ENCODE data around the gene SH3BGRL.
"Not testable (repeated sequence)": the region's sequence is repeated elsewhere in the genome, so short reads cannot be mapped to it uniquely, and the experiment has no call there.

SH3BGRL gene

DNA sequence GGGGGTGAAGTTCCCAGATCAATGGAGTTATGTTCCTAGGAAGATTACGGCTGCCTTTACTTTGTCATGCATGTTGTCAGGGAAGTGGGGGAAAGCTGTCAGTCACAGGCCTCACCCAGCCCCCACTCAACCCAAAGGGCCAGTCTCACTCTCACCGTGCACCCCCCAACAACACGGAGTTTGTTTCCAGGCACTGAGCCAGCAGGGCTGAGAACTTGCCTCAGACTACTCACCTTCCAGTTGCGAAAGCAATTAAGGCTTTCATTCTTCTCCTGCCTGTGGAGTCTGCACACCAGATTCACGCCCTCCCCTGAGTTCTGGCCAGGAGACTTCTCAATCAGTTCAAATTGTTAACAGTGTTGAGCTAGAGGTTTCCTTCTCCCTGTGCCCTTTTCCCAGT is 114.3 kb downstream of the SH3BGRL start:
- no peak for TF ChIP-seq ZFX (IDR thresholded peaks at IDR 0.05)
- TF ChIP-seq, protein P1, sequence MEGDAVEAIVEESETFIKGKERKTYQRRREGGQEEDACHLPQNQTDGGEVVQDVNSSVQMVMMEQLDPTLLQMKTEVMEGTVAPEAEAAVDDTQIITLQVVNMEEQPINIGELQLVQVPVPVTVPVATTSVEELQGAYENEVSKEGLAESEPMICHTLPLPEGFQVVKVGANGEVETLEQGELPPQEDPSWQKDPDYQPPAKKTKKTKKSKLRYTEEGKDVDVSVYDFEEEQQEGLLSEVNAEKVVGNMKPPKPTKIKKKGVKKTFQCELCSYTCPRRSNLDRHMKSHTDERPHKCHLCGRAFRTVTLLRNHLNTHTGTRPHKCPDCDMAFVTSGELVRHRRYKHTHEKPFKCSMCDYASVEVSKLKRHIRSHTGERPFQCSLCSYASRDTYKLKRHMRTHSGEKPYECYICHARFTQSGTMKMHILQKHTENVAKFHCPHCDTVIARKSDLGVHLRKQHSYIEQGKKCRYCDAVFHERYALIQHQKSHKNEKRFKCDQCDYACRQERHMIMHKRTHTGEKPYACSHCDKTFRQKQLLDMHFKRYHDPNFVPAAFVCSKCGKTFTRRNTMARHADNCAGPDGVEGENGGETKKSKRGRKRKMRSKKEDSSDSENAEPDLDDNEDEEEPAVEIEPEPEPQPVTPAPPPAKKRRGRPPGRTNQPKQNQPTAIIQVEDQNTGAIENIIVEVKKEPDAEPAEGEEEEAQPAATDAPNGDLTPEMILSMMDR (conservative IDR thresholded peaks at IDR 0.05) = no peak

DNA sequence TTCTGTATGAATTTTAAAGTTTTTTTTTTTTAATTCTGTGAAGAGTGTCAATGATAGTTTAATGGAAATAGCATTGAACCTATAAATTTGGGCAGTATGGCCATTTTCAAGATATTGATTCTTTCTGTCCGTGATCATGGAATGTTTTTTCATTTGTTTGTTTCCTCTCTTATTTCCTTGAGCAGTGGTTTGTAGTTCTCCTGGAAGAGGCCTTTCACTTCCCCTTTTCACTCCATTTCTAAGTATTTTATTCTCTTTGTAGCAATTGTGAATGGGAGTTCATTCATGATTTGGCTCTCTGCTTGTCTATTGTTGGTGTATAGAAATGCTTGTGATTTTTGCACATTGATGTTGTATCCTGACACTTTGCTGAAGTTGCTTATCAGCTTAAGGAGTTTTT is 129.8 kb downstream of the SH3BGRL start:
- H3K27ac ChIP-seq = not testable (repeated sequence)

More for the DNA sequence above, 114.3 kb downstream of the SH3BGRL start:
- H3K27ac ChIP-seq = no peak overlapping the region

DNA sequence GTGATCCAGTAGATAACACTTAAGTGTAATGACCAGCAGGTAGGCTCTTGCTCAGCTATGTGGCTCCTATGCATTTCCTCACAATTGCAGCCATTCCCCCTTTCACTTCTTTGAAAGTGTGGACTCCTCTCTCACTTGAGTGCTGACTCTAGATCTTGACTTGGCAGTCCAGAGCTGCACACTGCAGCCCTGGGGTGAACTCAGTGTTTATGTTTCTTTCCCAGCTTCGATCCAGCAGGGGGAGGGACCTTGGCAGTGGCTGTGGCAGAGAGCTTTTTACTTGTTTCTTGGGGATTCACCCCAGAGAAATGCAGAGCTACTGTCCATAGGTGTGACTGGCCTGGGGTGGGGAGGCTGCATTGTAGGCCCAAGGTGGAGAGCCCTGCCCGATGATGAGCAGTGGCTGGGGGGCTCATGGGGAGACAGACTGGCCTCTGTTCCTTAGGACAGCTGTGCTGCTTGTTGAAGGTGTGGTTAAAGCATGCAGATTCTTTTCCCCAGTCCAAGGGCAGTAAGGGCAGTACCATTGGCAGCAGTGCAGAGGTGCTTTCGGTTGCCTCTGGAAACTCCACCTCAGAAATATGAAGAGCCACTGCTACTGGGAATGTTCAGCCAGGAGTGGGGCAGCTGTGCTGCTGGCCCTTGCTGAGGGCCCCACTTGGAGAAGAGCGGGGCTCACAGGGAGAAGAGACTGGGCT is 134.7 kb downstream of the SH3BGRL start:
- TF ChIP-seq, protein P1 (conservative IDR thresholded peaks at IDR 0.05) = no peak
- H3K27ac ChIP-seq = no peak overlapping the region

DNA sequence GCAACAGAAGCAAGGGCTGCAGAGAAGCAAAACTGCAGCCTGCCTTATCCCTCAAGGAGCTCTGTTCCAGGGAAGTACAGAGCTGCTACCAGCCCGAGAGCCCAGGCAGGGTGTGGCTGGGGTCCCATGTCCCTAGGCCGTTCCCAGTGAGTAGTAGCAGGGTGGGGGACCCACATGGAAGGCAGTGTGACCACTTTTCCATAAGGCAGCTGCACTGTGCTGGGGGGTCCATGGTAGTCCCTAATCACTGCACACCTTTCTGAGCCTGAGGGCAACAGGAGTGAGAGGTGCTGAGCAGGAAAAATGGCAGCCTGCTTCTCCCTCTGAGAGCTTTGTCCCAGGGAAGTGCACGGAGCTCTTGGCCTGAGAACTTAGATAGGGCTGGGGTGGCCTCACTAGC is 135.9 kb downstream of the SH3BGRL start:
- H3K27ac ChIP-seq = no peak overlapping the region
- no peak for TF ChIP-seq ZFX (IDR thresholded peaks at IDR 0.05)
- TF ChIP-seq, protein P1 (conservative IDR thresholded peaks at IDR 0.05) = no peak

DNA sequence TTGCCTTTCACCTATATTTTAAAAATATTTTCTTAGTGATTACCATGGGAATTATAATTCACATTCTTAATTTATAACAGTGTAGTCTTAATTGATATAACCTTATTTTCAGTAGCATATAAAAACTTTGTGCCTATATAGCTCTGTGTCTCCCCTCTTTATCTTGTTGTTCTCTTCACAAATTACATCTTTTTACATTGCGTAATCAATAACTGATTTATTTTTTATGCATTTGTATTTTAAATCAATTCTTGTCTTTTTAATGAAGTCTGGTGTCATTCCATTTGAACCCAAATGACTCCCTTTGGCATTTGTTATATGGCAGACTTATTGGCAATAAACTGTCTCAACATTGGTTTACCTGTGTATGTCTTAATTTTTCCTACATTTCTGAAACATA is 137.0 kb downstream of the SH3BGRL start:
- TF ChIP-seq ZFX (IDR thresholded peaks at IDR 0.05) = no peak
- TF ChIP-seq, protein P1 (conservative IDR thresholded peaks at IDR 0.05) = no peak
- no peak overlapping the region for H3K27ac ChIP-seq

DNA sequence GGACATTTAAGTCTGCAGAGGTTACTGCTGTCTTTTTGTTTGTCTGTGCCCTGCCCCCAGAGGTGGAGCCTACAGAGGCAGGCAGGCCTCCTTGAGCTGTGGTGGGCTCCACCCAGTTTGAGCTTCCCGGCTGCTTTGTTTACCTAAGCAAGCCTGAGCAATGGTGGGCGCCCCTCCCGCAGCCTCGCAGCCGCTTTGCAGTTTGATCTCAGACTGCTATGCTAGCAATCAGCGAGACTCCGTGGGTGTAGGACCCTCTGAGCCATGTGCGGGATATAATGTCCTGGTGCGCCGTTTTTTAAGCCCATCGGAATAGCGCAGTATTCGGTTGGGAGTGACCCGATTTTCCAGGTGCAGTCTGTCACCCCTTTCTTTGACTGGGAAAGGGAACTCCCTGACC is 143.4 kb downstream of the SH3BGRL start:
- not testable (repeated sequence) for H3K27ac ChIP-seq

Data from C4-2B (cell line).